IMR-90 (cell line): Measurements from ENCODE around the gene SNX6. TPM values are rescaled to one million over a fixed set of nuclear protein-coding genes. Genes with fewer than 3 reads are reported as not detected.

Experiments used
- ATAC-seq: fragments of 200-7000 bp; cut with Tn5 transposase; 2 replicates; pipeline ENCODE4 v1.9.1; 2020; ENCODE audit warnings: low read depth, mild to moderate bottlenecking, moderate library complexity
- BruUV-seq: library from RNA; stranded (reverse); fragments of 400-500 nt; replicated peaks from 2 replicates; lab custom pipeline; 2021; lab: Mats Ljungman, UMichigan
- CTCF ChIA-PET: fragments of 300-600 bp; formaldehyde crosslinking; extraction: SDS; loops from one replicate; lab custom pipeline; 2021; ENCODE audit warnings: antibody characterized with exemption; lab: Yijun Ruan, JAX
- POLR2A ChIA-PET: fragments of 300-600 bp; sonication (Branson Sonifier 250); formaldehyde crosslinking; loops from one replicate; lab custom pipeline; 2022; ENCODE audit warnings: antibody characterized with exemption; ENCODE audit not compliant: unreplicated experiment; lab: Charles Lee
- DNase-seq: peaks from one replicate; pipeline ENCODE4 v3.0.0; 2013
- H2AFZ ChIP-seq: replicated peaks from 2 replicates; pipeline ENCODE3; 2013; ENCODE audit warnings: low read length, mild to moderate bottlenecking; ENCODE audit not compliant: poor library complexity
- H2AK5ac ChIP-seq: 2 replicates; pipeline ENCODE4 v1.6.1; 2013; ENCODE audit warnings: low read depth, low read length, inconsistent platforms
- H2AK9ac ChIP-seq: replicated peaks from 2 replicates; pipeline ENCODE3; 2013; ENCODE audit warnings: mild to moderate bottlenecking, low read depth, low read length, moderate library complexity; ENCODE audit not compliant: poor library complexity
- H2BK120ac ChIP-seq: 2 replicates; pipeline ENCODE4 v1.6.1; 2013; ENCODE audit warnings: low read depth, low read length, inconsistent platforms
- H2BK15ac ChIP-seq: 3 replicates; pipeline ENCODE4 v1.6.1; 2013; ENCODE audit warnings: low read depth, low read length, inconsistent platforms
- H2BK20ac ChIP-seq: 2 replicates; pipeline ENCODE4 v1.6.1; 2013; ENCODE audit warnings: low read depth, mild to moderate bottlenecking, inconsistent platforms, low read length, moderate library complexity
- H2BK5ac ChIP-seq: 2 replicates; pipeline ENCODE4 v1.6.1; 2013; ENCODE audit warnings: mild to moderate bottlenecking, low read depth, low read length, inconsistent platforms; ENCODE audit not compliant: poor library complexity, severe bottlenecking
- H3K14ac ChIP-seq: replicated peaks from 2 replicates; pipeline ENCODE4 v1.6.1; 2013; ENCODE audit warnings: low read depth, low read length, inconsistent platforms
- H3K18ac ChIP-seq: 2 replicates; pipeline ENCODE4 v1.6.1; 2013; ENCODE audit warnings: low read depth, low read length, control low read depth
- H3K23ac ChIP-seq: 2 replicates; pipeline ENCODE4 v1.6.1; 2013; ENCODE audit warnings: low read depth, low read length, inconsistent platforms
- H3K27ac ChIP-seq: 2 replicates; pipeline ENCODE4 v1.5.1; 2013; ENCODE audit warnings: mild to moderate bottlenecking, control low read depth, low read length; ENCODE audit not compliant: insufficient read depth
- H3K27me3 ChIP-seq: 2 replicates; pipeline ENCODE4 v1.6.1; 2013; ENCODE audit warnings: low read length; ENCODE audit not compliant: control insufficient read depth, insufficient read depth
- H3K36me3 ChIP-seq: 2 replicates; pipeline ENCODE4 v1.6.1; 2013; ENCODE audit warnings: low read length, mixed read lengths; ENCODE audit not compliant: control insufficient read depth, insufficient read depth
- H3K4ac ChIP-seq: 2 replicates; pipeline ENCODE4 v1.6.1; 2013; ENCODE audit warnings: low read depth, low read length, inconsistent platforms
- H3K4me1 ChIP-seq: 2 replicates; pipeline ENCODE4 v1.6.1; 2013; ENCODE audit warnings: low read length, mixed read lengths; ENCODE audit not compliant: control insufficient read depth, insufficient read depth
- H3K4me2 ChIP-seq: 2 replicates; pipeline ENCODE4 v1.6.1; 2013; ENCODE audit warnings: low read depth, mild to moderate bottlenecking, control low read depth, low read length, moderate library complexity
- H3K4me3 ChIP-seq: 2 replicates; pipeline ENCODE4 v1.5.1; 2013; ENCODE audit warnings: low read depth, mild to moderate bottlenecking, control low read depth, low read length, moderate library complexity; ENCODE audit not compliant: insufficient read depth
- H3K56ac ChIP-seq: 2 replicates; pipeline ENCODE4 v1.6.1; 2013; ENCODE audit warnings: low read length, inconsistent platforms; ENCODE audit not compliant: insufficient read depth; ENCODE audit errors: extremely low read depth
- H3K79me1 ChIP-seq, 2 experiments: 2 replicates each; pipeline ENCODE4 v1.6.1; 2013; ENCODE audit warnings: low read length in 2 of 2, inconsistent platforms in 1 of 2, low read depth in 1 of 2
- H3K9ac ChIP-seq: 2 replicates; pipeline ENCODE4 v1.6.1; 2013; ENCODE audit warnings: low read depth, low read length, control low read depth
- H3K9me1 ChIP-seq: 2 replicates; pipeline ENCODE4 v1.6.1; 2013; ENCODE audit warnings: low read length, inconsistent platforms; ENCODE audit not compliant: insufficient read depth
- H3K9me3 ChIP-seq: 2 replicates; pipeline ENCODE4 v1.6.1; 2013; ENCODE audit warnings: low read length; ENCODE audit not compliant: control insufficient read depth, insufficient read depth
- H4K20me1 ChIP-seq: 2 replicates; pipeline ENCODE4 v1.6.1; 2013; ENCODE audit warnings: low read length, inconsistent platforms; ENCODE audit not compliant: insufficient read depth
- H4K5ac ChIP-seq: 2 replicates; pipeline ENCODE4 v1.6.1; 2013; ENCODE audit warnings: mild to moderate bottlenecking, low read depth, low read length, control low read depth
- H4K8ac ChIP-seq, 2 experiments: 2 replicates each; pipeline ENCODE4 v1.6.1; 2013; ENCODE audit warnings: low read depth in 2 of 2, low read length in 2 of 2, control low read depth in 1 of 2, inconsistent platforms in 1 of 2
- H4K91ac ChIP-seq: 2 replicates; pipeline ENCODE4 v1.6.1; 2013; ENCODE audit warnings: low read depth, low read length, inconsistent platforms; ENCODE audit not compliant: insufficient read depth
- BHLHE40 ChIP-seq: fragments of 150-350 bp; IDR thresholded peaks from 2 replicates; pipeline ENCODE4 v1.6.1; 2016; ENCODE audit warnings: mild to moderate bottlenecking, low read depth, low read length
- CHD1 ChIP-seq: IDR thresholded peaks from 2 replicates; pipeline ENCODE4 v1.6.1; 2012; ENCODE audit warnings: low read depth, low read length, improper control_type of control experiment
- CTCF ChIP-seq: conservative IDR thresholded peaks from 2 replicates; pipeline ENCODE4 v1.5.1; 2012; ENCODE audit warnings: mild to moderate bottlenecking, low read depth, low read length, improper control_type of control experiment
- MAFK ChIP-seq: IDR thresholded peaks from 2 replicates; pipeline ENCODE4 v1.6.1; 2012; ENCODE audit warnings: low read depth, low read length, improper control_type of control experiment
- MAZ ChIP-seq: IDR thresholded peaks from 2 replicates; pipeline ENCODE4 v1.6.1; 2012; ENCODE audit warnings: low read depth, mild to moderate bottlenecking, low read length, improper control_type of control experiment, moderate library complexity, borderline replicate concordance
- MXI1 ChIP-seq: IDR thresholded peaks from 2 replicates; pipeline ENCODE4 v1.6.1; 2012; ENCODE audit warnings: low read depth, mild to moderate bottlenecking, low read length, moderate library complexity, borderline replicate concordance
- NFE2L2 ChIP-seq: fragments of 150-350 bp; IDR thresholded peaks from 2 replicates; pipeline ENCODE4 v1.6.1; 2016; ENCODE audit warnings: low read depth, mild to moderate bottlenecking, low read length
- RCOR1 ChIP-seq: IDR thresholded peaks from 2 replicates; pipeline ENCODE4 v1.6.1; 2012; ENCODE audit warnings: mild to moderate bottlenecking, low read length, improper control_type of control experiment; ENCODE audit not compliant: insufficient replicate concordance
- RFX5 ChIP-seq: IDR thresholded peaks from 2 replicates; pipeline ENCODE4 v1.8.0; 2012; ENCODE audit warnings: low read depth, mild to moderate bottlenecking, low read length, moderate library complexity
- SMC3 ChIP-seq: fragments of 150-350 bp; IDR thresholded peaks from 2 replicates; pipeline ENCODE4 v1.6.1; 2016; ENCODE audit warnings: low read depth, mild to moderate bottlenecking, antibody characterized with exemption, low read length, moderate library complexity
- WGBS, 2 experiments: methylation state at CpG; one replicate each; pipeline versions ENCODE4 v1.1.5 to v1.1.7; 2013; ENCODE audit warnings: missing lambda C conversion rate in 2 of 2; ENCODE audit not compliant: insufficient read length in 1 of 2; ENCODE audit errors: extremely low coverage in 2 of 2; 5-methylcytosine and 5-hydroxymethylcytosine counted together
- dilution Hi-C: fragments of 300-500 bp; cut with HindIII; formaldehyde crosslinking; loops from one replicate; pipeline ENCODE4 v1.14.3; 2018; ENCODE audit warnings: low sequenced_read_pairs; ENCODE audit not compliant: unreplicated experiment
- in situ Hi-C: fragments of 300-500 bp; cut with MboI; formaldehyde crosslinking; loops from 3 replicates; pipeline ENCODE4 v1.14.3; 2019; ENCODE audit warnings: low sequenced_read_pairs, inconsistent platforms, mixed read lengths
- intact Hi-C: fragments of 100-400 bp; cut with micrococcal nuclease; formaldehyde crosslinking; loops from 2 replicates; pipeline ENCODE4 v1.10.0; 2022
- polyA plus RNA-seq, 3 experiments: library from polyadenylated mRNA; depleted of rRNA; stranded (reverse); fragments of >200 nt; gene quantifications; 2 replicates each; pipeline ENCODE4 v1.2.3, GENCODE V29; 2012; ENCODE audit warnings: low replicate concordance in 1 of 3
- total RNA-seq: library from RNA; depleted of rRNA; stranded (reverse); fragments of >200 nt; gene quantifications from 2 replicates; pipeline ENCODE4 v1.2.3, GENCODE V29; 2012
- TF ChIP-seq, protein P1 (sequence below): fragments of 150-350 bp; IDR thresholded peaks from 2 replicates; pipeline ENCODE4 v1.6.1; 2017; ENCODE audit warnings: mild to moderate bottlenecking, antibody characterized with exemption, low read length, low read depth
- TF ChIP-seq, protein P2 (sequence below): fragments of 150-350 bp; IDR thresholded peaks from 2 replicates; pipeline ENCODE4 v1.6.1; 2016; ENCODE audit warnings: low read depth, mild to moderate bottlenecking, low read length, moderate library complexity, borderline replicate concordance

SNX6 gene
- total and polyA plus RNA-seq, 2 of the 4 experiments (the other 2 are of a cell fraction) = 116 to 127 TPM

- no peak overlapping the region for H3K18ac ChIP-seq
- no peak overlapping the region for H4K91ac ChIP-seq
- dilution Hi-C loops (no loop called here), in situ Hi-C loops (no loop called here), intact Hi-C loops (no loop called here)
- H3K56ac ChIP-seq = no peak overlapping the region
- no peak overlapping the region for H3K9ac ChIP-seq
- no peak overlapping the region for H3K14ac ChIP-seq
- no peak overlapping the region for H2BK20ac ChIP-seq
- no peak overlapping the region for H3K27ac ChIP-seq
- no peak overlapping the region for H3K4ac ChIP-seq
- ATAC-seq (peak; percentile 29; the same call in 1 of the 2 replicates), DNase-seq (peak; percentile 56)
- no peak overlapping the region for H2BK15ac ChIP-seq
- H4K8ac ChIP-seq = no peak overlapping the region
- peaks cover 5 to 14% of the 10 kb centered on the region in 2 experiments; a peak in 3 of 4 replicates for H3K79me1 ChIP-seq
- peaks cover 63% of the 10 kb centered on the region for H3K36me3 ChIP-seq
- POLR2A ChIA-PET = no interaction called here
- no peak overlapping the region for H2BK5ac ChIP-seq
- no peak overlapping the region for H2AK9ac ChIP-seq
- no TSS peak for BruUV-seq
- H3K9me3 ChIP-seq = no peaks in the 10 kb centered on the region
- H3K4me2 ChIP-seq = no peak overlapping the region
- no peaks in the 10 kb centered on the region for H3K9me1 ChIP-seq
- CTCF ChIA-PET = no interaction called here
- H3K4me3 ChIP-seq = no peak overlapping the region
- H3K4me1 ChIP-seq = no peaks in the 10 kb centered on the region
- H2AFZ ChIP-seq = no peak overlapping the region
- H4K20me1 ChIP-seq = no peaks in the 10 kb centered on the region; the same call in 1 of the 2 replicates
- H3K27me3 ChIP-seq = no peaks in the 10 kb centered on the region
- H2BK120ac ChIP-seq = no peak overlapping the region
- TF ChIP-seq RCOR1 (no peak), CTCF (no peak), SMC3 (no peak), NFE2L2 (no peak), MAFK (no peak), RFX5 (no peak), CHD1 (no peak), BHLHE40 (no peak), MAZ (no peak), MXI1 (no peak)
- TF ChIP-seq, protein P1, sequence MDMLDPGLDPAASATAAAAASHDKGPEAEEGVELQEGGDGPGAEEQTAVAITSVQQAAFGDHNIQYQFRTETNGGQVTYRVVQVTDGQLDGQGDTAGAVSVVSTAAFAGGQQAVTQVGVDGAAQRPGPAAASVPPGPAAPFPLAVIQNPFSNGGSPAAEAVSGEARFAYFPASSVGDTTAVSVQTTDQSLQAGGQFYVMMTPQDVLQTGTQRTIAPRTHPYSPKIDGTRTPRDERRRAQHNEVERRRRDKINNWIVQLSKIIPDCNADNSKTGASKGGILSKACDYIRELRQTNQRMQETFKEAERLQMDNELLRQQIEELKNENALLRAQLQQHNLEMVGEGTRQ = no peak
- TF ChIP-seq, protein P2, sequence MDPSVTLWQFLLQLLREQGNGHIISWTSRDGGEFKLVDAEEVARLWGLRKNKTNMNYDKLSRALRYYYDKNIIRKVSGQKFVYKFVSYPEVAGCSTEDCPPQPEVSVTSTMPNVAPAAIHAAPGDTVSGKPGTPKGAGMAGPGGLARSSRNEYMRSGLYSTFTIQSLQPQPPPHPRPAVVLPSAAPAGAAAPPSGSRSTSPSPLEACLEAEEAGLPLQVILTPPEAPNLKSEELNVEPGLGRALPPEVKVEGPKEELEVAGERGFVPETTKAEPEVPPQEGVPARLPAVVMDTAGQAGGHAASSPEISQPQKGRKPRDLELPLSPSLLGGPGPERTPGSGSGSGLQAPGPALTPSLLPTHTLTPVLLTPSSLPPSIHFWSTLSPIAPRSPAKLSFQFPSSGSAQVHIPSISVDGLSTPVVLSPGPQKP = no peak
- H3K23ac ChIP-seq = no peak overlapping the region
- H4K5ac ChIP-seq = no peak overlapping the region
- no CpG with 5 or more reads among the region's 4 CpGs for WGBS, 2 experiments
- H2AK5ac ChIP-seq = no peak overlapping the region
Measured at GRCh38 chr14:34569750-34570149, 60.2 kb downstream of the SNX6 start.
